ENCODE data around the gene MDN1. TPM values are rescaled to one million over a fixed set of nuclear protein-coding genes. Genes with fewer than 3 reads are reported as not detected.

MDN1 gene
- polyA plus RNA-seq, 1 of the 3 experiments (the other 2 are of a cell fraction), result 8.5 TPM

DNA sequence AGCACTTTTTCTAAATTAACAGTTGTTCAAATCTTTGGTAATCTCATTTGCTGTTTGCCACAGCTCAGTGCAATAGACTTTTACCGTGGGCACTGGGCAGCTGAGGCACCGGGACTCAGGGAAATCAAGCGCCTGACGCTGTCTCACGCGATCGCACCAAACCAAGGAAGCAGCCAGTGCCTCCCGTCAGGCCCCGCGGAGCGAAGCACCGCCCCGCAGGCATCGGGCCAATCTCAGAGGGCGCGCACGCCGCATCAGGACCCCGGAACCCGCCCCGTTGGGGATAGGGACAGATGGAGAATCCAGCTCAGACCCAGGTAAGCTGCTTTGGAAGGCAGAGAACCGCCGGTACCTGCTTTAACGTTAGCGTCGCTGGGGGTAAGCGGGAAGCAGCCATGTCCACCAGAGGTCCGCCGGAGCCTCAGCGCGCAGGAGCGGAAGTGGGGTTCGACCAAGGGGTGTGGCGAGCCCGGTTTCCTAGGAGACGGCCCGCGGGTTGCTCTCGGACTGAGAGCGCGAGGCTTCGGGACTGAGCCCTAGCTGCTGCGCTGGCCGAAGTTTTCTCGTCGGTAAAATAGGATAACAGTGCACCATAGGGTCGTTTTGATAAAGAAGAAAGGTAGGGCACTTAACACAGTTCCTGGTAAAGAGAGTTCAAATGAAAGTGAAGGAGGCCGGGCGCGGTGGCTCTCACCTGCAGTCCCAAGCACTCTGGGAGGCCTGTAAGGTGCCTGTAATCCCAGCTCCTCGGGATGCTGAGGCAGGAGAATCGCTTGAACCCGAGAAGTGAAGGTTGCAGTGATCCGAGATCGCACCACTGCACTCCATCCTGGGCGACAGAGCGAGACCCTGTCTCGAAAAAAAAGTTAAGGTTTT is 181.0 kb downstream of the MDN1 start, which contains the start of gene LYRM2:
LYRM2 (minus strand) TSS at position 428 of the 876 bp plus-strand sequence; CDS start at position 397, 31 bp downstream.
- peak within 1 kb of the TSS; percentile 94 for H3K4me2 ChIP-seq
- H3K4me3 ChIP-seq (ENCODE audit: low read depth in 2 of 2, low read length in 1 of 2), result peak within 1 kb of the TSS; percentile 63 to 94
- ChIA-PET POLR2A (interaction anchor here (0.9 to 1.5 kb wide), 4 partner anchors 11 to 266 kb away, joined by 3 to 5 read pairs (median 4); partner anchors contain the start of gene ANKRD6), CTCF (interaction anchor here (1.0 to 3.0 kb wide), 6 partner anchors 29 to 266 kb away, joined by 3 to 14 read pairs (median 3); partner anchors contain the start of gene ANKRD6)
- H3K9me2 ChIP-seq, result no peaks in the 10 kb centered on the region
- peaks cover 26% of the 10 kb centered on the region for H3K79me2 ChIP-seq (ENCODE audit: insufficient read depth)
- no peaks in the 10 kb centered on the region for H3K9me3 ChIP-seq
- H3F3A ChIP-seq (replicated peaks; ENCODE audit: insufficient read depth), result no peaks in the 10 kb centered on the region
- peaks cover 6% of the 10 kb centered on the region in 2 experiments; a peak in 2 of 4 replicates for H3K4me1 ChIP-seq (ENCODE audit: control insufficient read depth in 1 of 2, insufficient read depth in 2 of 2, low read depth in 1 of 2, low read length in 1 of 2)
- TF ChIP-seq, protein P1, sequence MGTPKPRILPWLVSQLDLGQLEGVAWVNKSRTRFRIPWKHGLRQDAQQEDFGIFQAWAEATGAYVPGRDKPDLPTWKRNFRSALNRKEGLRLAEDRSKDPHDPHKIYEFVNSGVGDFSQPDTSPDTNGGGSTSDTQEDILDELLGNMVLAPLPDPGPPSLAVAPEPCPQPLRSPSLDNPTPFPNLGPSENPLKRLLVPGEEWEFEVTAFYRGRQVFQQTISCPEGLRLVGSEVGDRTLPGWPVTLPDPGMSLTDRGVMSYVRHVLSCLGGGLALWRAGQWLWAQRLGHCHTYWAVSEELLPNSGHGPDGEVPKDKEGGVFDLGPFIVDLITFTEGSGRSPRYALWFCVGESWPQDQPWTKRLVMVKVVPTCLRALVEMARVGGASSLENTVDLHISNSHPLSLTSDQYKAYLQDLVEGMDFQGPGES (IDR thresholded peaks at IDR 0.05; ENCODE audit: low read depth, low read length), result no peak
- peak; percentile 88 for TF ChIP-seq YY1 (IDR thresholded peaks at IDR 0.05; ENCODE audit: low read depth)
- no peak for TF ChIP-seq FOXM1 (IDR thresholded peaks at IDR 0.05; ENCODE audit: low read depth)
- TF ChIP-seq SIN3A (IDR thresholded peaks at IDR 0.05; ENCODE audit: borderline replicate concordance, low read depth, low read length), result peak; percentile 67; the same call in 1 of the 2 replicates
- TF ChIP-seq, protein P2, sequence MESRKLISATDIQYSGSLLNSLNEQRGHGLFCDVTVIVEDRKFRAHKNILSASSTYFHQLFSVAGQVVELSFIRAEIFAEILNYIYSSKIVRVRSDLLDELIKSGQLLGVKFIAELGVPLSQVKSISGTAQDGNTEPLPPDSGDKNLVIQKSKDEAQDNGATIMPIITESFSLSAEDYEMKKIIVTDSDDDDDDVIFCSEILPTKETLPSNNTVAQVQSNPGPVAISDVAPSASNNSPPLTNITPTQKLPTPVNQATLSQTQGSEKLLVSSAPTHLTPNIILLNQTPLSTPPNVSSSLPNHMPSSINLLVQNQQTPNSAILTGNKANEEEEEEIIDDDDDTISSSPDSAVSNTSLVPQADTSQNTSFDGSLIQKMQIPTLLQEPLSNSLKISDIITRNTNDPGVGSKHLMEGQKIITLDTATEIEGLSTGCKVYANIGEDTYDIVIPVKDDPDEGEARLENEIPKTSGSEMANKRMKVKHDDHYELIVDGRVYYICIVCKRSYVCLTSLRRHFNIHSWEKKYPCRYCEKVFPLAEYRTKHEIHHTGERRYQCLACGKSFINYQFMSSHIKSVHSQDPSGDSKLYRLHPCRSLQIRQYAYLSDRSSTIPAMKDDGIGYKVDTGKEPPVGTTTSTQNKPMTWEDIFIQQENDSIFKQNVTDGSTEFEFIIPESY (IDR thresholded peaks at IDR 0.05; ENCODE audit: borderline replicate concordance, low read depth), result peak; percentile 90
- TF ChIP-seq, protein P3, sequence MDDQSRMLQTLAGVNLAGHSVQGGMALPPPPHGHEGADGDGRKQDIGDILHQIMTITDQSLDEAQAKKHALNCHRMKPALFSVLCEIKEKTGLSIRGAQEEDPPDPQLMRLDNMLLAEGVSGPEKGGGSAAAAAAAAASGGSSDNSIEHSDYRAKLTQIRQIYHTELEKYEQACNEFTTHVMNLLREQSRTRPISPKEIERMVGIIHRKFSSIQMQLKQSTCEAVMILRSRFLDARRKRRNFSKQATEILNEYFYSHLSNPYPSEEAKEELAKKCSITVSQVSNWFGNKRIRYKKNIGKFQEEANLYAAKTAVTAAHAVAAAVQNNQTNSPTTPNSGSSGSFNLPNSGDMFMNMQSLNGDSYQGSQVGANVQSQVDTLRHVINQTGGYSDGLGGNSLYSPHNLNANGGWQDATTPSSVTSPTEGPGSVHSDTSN (IDR thresholded peaks at IDR 0.05), result no peak
- peak; percentile 95 for TF ChIP-seq POLR2AphosphoS5 (IDR thresholded peaks at IDR 0.05; ENCODE audit: low read depth, low read length)
- TF ChIP-seq, protein P4, sequence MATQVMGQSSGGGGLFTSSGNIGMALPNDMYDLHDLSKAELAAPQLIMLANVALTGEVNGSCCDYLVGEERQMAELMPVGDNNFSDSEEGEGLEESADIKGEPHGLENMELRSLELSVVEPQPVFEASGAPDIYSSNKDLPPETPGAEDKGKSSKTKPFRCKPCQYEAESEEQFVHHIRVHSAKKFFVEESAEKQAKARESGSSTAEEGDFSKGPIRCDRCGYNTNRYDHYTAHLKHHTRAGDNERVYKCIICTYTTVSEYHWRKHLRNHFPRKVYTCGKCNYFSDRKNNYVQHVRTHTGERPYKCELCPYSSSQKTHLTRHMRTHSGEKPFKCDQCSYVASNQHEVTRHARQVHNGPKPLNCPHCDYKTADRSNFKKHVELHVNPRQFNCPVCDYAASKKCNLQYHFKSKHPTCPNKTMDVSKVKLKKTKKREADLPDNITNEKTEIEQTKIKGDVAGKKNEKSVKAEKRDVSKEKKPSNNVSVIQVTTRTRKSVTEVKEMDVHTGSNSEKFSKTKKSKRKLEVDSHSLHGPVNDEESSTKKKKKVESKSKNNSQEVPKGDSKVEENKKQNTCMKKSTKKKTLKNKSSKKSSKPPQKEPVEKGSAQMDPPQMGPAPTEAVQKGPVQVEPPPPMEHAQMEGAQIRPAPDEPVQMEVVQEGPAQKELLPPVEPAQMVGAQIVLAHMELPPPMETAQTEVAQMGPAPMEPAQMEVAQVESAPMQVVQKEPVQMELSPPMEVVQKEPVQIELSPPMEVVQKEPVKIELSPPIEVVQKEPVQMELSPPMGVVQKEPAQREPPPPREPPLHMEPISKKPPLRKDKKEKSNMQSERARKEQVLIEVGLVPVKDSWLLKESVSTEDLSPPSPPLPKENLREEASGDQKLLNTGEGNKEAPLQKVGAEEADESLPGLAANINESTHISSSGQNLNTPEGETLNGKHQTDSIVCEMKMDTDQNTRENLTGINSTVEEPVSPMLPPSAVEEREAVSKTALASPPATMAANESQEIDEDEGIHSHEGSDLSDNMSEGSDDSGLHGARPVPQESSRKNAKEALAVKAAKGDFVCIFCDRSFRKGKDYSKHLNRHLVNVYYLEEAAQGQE (IDR thresholded peaks at IDR 0.05; ENCODE audit: low read depth, low read length), result no peak
- TF ChIP-seq CHD2 (IDR thresholded peaks at IDR 0.05; ENCODE audit: low read length, partially characterized antibody), result peak; percentile 85
- peak; percentile 70 for TF ChIP-seq NRF1 (IDR thresholded peaks at IDR 0.05; ENCODE audit: low read depth, low read length)
- TF ChIP-seq MXI1 (IDR thresholded peaks at IDR 0.05; ENCODE audit: low read depth, low read length), result peak; percentile 96
- peak; percentile 47; the same call in 1 of the 2 replicates for TF ChIP-seq TAF1 (IDR thresholded peaks at IDR 0.05; ENCODE audit: borderline replicate concordance, low read depth, low read length)
- TF ChIP-seq MAX (IDR thresholded peaks at IDR 0.05; ENCODE audit: low read depth), result peak; percentile 89
- TF ChIP-seq ELF1 (IDR thresholded peaks at IDR 0.05), result peak; percentile 85
- TF ChIP-seq USF2 (IDR thresholded peaks at IDR 0.05; ENCODE audit: borderline replicate concordance, low read depth, low read length), result no peak
- peak; percentile 78 for TF ChIP-seq NFIC (IDR thresholded peaks at IDR 0.05; ENCODE audit: borderline replicate concordance)
- peak; percentile 52 for TF ChIP-seq GABPA (IDR thresholded peaks at IDR 0.05; ENCODE audit: low read depth)
- TF ChIP-seq TEAD4 (IDR thresholded peaks at IDR 0.05; ENCODE audit: borderline replicate concordance, insufficient read depth), result no peak
- peak within 1 kb of the TSS; percentile 89 for H3K9ac ChIP-seq
- peak; percentile 93 for DNase-seq
- H3K27me3 ChIP-seq (ENCODE audit: insufficient read depth), result no peaks in the 10 kb centered on the region
- WGBS (ENCODE audit: low lambda C conversion rate), result under 1% methylated on average over 43 of the region's 58 CpGs
- no peaks in the 10 kb centered on the region for H4K20me1 ChIP-seq (ENCODE audit: insufficient read depth)
- peaks cover 28 to 36% of the 10 kb centered on the region in 2 experiments for H3K36me3 ChIP-seq (replicated peaks in 1 of 2; ENCODE audit: control insufficient read depth in 1 of 2, insufficient read depth in 2 of 2, low read length in 1 of 2)
- H3K27ac ChIP-seq (ENCODE audit: low read depth in 2 of 2, low read length in 1 of 2), result peak within 1 kb of the TSS; percentile 81 to 86
- peak within 1 kb of the TSS; percentile 99 for H2AFZ ChIP-seq (ENCODE audit: low read depth)

Data from SK-N-SH (cell line).